Middle frontal gyrus (tissue), 1 donor: ENCODE results near the gene ABCA10.
"Not testable (repeated sequence)": the region's sequence is repeated elsewhere in the genome, so short reads cannot be mapped to it uniquely, and the experiment has no call there.

Source experiments
- DNase-seq: peaks from one replicate; pipeline ENCODE4 v3.0.0-alpha.2; 2015; ENCODE audit warnings: low spot score; ENCODE audit errors: extremely low spot score

ABCA10 gene, protein sequence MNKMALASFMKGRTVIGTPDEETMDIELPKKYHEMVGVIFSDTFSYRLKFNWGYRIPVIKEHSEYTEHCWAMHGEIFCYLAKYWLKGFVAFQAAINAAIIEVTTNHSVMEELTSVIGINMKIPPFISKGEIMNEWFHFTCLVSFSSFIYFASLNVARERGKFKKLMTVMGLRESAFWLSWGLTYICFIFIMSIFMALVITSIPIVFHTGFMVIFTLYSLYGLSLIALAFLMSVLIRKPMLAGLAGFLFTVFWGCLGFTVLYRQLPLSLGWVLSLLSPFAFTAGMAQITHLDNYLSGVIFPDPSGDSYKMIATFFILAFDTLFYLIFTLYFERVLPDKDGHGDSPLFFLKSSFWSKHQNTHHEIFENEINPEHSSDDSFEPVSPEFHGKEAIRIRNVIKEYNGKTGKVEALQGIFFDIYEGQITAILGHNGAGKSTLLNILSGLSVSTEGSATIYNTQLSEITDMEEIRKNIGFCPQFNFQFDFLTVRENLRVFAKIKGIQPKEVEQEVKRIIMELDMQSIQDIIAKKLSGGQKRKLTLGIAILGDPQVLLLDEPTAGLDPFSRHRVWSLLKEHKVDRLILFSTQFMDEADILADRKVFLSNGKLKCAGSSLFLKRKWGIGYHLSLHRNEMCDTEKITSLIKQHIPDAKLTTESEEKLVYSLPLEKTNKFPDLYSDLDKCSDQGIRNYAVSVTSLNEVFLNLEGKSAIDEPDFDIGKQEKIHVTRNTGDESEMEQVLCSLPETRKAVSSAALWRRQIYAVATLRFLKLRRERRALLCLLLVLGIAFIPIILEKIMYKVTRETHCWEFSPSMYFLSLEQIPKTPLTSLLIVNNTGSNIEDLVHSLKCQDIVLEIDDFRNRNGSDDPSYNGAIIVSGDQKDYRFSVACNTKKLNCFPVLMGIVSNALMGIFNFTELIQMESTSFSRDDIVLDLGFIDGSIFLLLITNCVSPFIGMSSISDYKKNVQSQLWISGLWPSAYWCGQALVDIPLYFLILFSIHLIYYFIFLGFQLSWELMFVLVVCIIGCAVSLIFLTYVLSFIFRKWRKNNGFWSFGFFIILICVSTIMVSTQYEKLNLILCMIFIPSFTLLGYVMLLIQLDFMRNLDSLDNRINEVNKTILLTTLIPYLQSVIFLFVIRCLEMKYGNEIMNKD (N-terminal part only)

DNA sequence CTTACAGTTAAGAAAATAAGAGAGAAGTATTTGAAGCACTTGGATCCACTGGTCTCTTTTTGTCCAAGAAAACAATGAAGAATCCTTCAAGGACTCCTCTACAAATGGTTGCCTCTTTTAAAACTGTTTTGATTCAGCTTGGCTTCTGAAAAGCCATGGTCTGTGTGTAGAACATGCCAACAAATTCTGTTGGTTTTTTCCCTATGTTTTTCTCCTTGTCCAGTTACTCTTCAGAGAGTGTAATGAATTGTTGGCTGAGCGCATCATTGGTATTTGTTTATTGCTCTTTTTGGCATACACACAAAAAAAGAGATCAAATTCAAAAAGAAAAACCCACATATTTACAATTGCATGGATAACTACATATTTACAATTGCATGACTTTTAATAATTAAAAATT, at the start of gene ABCA10:
TSS of gene ABCA10 (minus strand) at position 249 of the 400 bp plus-strand sequence. CDS start 3,466 bp downstream, outside the sequence.
- DNase-seq = no peak

DNA sequence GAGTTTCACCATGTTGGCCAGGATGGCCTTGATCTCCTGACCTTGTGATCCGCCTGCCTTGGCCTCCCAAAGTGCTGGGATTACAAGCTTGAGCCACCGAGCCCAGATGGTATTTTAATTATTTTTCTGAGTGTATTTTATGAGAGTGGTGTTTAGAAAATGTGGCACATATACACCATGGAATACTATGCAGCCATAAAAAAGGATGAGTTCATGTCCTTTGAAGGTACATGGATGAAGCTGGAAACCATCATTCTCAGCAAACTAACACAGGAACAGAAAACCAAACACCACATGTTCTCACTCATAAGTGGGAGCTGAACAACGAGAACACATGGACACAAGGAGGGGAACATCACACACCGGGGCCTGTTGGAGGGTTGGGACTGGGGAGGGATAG, 47.7 kb upstream of the ABCA10 start:
- not testable (repeated sequence) for DNase-seq

DNA sequence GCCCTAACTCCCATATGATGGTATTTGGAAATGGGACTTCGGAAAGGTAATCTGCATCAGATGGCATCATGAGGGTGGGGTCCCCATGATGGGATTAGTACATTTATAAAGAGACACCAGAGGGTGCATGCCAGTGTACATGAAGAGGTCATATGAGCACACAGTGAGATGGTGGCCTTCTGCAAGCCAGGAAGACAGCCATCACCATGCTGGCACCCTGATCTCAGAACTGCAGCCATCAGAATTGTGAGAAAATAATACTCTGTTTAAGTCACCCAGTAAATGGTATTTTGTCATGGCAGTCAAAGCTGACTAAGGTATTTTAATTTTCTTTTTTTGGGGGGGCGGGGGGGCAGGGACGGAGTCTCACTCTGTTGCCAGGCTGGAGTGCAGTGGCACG, 47.1 kb upstream of the ABCA10 start:
- DNase-seq = no peak

DNA sequence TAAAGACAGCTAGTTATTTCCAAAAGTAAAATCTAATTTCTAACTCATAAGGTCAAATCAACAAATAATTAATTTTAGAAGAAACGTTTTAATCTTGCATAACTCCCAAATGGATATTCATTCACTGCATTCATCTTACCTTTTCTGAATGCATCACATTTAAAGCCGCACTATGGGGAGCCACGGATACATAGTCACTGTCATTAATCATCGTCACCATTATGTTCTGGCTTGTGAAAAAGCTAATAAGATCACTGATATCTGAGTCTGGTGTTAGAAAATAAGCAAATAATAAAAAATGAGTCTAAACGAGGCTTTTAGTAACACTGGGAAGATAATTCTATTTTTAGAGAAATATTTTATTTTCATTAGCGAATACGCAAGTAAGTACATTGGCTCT, 42.4 kb upstream of the ABCA10 start:
- no peak for DNase-seq

DNA sequence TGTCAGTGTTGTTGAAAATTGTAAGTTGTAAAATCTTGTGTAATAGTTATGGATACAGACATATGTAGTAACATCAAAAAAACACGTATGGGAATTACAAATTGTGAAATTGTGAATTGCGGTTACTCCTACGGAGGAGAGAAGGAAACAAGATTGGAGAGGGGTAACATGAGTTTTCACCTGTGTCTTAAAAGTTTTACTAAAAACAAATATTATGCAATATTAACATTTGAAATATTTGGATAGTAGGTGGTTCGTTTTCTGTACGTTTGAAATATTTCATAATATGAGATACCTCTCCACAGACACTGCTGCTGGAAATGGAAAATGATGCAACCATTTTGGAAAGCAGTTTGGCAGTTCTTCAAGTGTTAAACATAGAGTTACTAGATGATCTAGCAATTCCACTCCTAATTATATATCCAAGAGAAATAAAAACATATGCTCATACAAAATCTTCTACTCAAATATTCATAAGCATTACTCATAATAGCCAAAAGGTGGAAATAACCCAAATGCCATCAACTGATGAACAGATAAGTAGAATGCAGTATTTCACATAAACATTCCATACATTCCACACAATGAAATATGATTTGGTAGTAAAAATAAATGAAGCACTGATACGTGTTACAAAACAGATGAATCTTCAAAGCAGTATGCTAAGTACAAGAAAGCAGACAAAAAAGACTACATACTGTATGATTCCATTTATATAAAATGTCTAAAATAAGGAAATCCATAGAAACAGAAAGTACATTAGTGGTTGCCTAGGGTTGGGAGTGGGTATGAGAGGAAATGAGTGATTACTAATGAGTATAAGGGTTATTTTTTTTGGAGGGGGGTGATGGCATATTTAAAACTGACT, 40.7 kb upstream of the ABCA10 start:
- DNase-seq = peak; percentile 8

DNA sequence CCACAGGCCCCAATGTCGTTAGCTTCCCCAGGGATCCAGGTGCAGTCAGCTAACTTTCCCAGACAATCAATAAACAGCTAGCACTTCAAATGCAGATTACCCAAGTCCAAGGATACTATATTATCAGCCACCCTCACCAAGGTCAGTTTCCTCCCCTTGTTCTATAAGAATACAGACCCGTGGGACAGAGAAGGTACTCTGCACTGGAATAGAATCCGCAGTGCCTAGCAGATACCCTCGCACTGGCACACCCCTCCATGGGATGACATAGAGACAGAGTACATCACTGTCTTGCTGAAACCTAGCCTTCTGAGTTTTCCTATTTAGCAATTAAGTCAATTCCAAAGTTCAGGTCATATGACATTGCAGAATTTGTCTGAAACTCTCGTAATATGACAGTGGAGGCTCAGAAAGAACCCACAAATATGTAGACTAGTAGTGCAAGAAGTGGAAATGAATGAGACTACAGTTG, 40.0 kb upstream of the ABCA10 start:
- DNase-seq = no peak

DNA sequence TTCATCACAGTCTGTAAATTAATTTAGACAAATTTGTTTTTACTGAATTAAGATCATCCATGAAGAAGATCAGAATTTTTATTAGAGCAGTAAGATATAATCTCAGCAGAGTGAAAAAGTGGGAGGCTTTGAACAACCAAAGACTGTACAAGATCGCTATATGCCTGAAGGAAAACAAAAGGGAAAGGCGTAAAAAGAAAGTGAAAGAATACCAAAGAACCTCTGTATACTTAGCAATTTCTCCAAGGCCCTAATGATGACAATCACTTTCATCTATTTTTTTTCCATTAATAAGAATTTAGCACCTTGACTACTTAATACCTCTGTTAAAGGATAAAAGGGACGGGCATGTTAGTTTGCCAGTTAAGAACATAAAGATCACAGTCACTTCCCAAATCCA, 38.6 kb upstream of the ABCA10 start:
- DNase-seq = no peak

DNA sequence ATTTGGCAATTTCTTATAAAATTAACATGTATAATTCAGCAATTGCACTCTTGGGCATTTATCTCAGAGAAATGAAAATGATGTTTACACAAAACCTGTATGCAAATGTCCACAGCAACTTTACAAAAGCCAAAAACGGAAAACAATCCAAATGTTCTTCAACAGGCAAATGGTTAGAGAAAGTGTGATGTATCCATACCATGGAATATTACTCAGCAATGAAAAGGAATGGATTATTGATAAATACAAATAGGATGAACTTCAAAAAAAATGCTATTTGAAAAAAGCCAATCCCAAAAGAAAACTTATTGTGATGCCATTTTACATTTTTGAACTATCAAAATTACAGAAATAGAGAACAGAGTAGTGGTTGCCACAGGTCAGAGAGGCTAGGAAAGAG, 37.2 kb upstream of the ABCA10 start:
- no peak for DNase-seq

DNA sequence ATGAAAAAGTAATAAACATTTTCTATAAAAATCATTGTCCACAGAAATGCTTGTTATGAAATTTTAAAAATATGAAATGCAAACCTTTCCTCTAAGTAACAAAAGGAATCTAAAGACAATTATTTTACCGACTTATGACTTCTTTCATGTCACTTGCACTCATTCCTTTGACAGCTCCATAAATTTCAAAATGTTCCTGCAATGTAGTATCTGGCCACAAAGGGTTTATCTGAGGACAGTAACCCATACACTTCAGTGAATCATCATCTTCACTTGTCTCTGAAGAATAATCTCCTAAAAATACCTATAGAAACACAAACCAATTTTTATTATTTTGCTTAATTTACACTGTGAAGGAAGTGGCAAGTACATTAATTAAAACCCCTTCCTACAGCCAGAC, 25.6 kb upstream of the ABCA10 start:
- no peak for DNase-seq

DNA sequence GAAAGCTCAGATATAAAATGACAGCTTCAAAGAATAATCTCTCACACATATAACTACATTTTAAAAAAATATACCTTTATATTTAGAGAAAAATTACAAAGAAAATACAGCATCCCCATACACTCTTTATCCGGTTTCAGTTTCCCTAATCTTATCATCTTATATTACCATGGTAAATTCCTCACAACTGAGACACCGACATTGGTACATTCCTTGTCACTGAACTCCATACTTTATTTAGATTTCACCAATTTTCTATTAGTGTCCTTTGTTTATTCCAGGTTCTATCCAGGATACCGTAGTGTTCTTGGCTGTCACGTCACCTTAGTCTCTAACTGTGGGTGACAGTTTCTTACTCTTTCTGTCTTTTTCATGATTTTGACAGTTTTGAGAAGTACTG, 22.0 kb upstream of the ABCA10 start:
- DNase-seq = no peak

DNA sequence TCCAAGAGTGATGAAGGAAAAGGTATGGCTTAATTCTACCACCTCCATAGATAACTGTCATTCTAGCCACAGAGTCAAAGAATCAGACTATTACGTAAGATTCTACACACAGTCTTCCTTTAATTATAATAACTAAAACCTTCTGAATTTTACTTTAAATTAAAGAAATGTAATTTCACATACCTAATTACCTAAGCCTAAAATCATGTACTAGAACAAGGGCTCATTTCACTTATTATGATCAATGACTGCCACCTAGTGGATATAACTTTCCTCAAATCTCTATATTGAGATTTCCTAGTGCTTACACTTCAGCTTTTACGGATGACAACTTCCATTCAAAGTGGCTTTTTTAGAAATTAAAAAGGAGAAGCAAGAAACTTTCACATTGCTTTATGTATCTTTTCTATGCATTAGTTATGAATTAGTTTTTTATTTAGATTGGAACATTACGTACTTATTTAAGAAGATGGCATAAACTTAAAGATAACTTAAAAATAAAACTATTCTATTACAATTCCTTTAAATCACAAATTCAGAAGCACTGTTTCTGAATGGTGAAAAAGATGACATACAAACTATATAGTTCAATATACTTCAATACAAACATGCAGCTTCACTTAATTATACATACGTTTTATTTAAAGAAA, 18.2 kb upstream of the ABCA10 start:
- DNase-seq = peak; percentile 66

DNA sequence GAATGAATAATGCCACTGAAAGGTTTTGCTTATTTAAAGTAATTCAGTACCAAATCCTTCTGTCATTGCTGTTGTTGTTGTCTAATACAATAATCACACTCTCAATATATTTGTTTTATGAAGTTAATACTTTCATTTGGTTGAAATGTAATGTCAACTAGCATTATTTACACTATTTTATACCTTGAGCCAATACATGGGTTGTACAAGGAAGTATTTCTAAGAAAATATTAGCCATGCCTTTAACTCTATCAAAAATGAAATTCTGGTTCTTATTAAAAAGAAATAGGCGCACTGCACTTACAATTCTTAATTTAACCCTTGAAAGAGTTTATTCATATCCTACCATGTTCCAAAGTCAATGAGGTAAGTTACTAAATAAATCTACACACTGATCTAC, 17.6 kb upstream of the ABCA10 start:
- no peak for DNase-seq

DNA sequence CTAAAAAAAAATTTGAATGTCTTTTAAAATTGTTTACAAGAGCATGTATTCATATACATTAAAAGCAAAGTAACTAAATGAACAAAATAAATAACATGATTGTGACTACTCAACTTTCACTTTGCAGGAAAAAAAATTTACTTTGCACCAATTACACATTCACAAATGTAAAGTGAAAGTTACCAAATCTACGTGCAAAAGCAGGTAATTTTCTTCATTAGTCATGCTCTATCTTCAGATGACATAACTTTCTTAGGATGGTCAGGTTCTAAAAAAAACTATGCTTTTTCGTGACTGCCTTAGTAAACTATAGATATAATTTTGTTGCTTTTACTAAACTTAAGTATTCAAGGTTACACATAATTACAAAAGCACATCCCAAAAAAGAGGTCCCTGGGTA, 17.0 kb upstream of the ABCA10 start:
- no peak for DNase-seq

DNA sequence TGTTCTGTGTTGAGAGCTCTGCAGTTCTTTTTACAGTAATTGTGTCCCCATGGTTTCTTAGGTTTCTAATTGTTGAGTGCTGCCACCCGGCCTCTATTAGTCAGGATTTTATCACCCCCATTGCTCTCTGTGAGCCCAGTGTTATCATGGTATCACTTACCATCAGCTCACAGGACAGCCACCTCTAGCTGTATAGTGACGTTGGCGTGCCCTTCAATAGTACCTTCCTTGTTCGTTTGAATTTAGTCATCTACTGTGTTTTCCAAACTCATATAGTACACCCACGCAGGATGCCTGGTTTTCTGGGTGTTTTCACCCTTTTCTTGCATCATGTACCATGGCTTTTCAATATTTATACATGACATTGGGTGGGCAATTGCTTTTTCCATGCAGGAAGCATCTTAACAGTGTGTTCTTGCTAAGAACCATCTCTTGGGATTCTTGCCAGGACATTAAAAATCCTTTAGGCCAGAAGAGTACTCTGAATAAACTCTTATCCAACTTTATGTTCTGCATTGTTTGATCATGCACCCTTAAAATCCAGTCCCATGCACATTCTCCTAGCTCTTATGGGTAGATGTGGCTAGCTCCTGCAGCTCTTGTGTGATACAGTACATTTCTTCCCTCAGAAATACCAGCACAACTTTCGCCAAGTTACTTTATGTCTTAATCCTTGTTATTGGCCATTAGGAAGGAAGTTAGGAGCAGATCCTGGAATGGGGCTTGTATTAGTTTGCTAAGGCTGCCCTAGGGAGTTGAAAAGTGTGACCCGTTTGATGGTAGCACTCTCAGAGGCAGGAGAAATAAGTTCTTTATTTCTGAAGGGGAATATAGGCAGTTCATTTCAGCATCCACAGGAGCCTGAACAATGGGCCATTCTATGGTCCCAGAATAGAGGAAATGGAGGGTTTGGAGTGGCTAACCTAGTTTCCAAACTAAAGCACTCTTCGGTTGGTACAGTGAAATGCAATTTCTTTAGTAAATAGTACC, 11.3 kb upstream of the ABCA10 start:
- no peak for DNase-seq

DNA sequence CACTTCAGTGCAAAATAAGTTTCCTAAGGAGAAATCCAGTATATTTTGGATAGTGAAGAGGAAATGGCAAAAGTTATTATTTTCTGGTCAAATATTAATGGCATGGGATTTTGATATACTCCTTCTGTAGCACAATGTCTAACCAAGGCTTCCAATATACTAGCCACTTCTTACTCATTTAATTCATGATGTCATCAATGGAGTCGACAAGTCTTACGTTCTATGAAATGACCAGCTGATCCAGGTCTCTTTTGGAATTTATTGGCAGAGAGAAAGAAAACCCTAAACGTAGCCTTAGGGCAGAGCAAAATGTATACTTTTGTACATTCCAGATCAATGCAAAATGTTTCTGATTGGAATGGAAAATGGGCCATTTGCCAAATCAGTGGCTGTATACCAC, 8.3 kb upstream of the ABCA10 start:
- no peak for DNase-seq

DNA sequence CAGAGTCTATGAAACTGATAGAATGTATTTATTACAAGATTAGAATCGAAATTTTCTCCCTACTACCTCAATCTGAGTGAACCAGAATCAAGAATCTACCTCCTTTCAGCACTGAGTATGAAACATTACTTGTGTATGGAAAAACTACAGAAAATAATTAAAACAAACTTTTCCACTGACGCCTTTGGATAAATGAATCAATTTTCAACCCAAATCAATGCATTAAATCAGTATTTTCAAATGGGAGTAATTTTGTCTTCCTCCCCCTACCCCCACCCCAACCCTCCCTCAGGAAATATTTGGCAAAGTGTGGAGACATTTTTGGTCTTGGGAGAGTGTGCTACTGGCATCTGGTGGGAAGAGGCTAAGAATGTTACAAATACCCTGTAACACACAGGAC, 7.8 kb upstream of the ABCA10 start:
- no peak for DNase-seq

DNA sequence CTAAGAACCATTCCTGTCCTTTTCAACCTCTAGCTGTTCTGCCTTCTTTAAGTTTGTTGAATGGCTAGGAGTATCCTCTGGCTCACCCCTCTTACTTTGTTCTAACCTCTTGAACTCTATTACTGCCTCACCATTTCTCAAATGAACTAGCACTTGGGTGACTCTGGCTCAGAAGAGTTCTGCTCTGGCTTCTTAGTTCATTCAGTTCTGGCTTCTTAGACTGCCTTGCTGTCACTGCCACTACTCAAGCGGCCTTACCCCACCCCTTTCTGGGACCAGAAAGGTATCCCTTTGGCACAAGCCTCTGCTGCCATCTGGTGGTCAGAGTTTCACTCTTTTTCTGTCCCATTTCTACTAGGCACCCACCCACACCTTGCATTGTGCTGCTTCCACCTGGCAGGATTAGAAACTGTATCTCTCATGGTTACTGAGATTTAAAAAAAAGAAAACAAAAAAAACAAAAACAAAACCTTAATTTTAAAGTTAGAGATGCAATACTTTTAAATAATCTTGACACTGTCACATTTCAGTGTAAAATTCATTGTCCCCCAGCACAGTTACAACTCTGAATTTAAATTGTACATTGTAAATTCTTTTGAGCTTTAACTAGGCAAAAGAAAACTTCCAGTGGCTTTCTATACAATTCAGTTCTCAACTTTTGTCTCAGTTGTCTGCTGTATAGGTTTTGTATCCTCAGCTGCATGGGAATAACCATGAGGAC, 6.9 kb upstream of the ABCA10 start:
- DNase-seq = peak; percentile 68

DNA sequence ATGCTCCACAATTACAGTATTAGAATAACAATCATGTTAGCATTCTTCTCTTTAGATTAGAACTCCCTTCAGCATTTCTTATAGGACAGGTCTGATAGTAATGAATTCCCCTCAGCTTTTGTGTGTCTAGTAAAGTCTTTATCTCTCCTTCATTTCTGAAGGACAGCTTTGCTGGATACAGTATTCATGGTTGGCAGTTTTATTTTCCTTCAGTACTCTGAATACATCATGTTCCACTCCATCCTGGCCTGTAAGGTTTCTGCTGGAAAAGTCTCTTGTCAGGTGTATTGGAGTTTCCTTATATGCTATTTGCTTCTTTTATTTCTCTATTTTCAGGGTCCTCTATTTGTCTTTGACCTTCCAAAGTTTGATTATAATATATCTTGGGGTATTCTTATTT, 4.0 kb upstream of the ABCA10 start:
- DNase-seq = no peak
